ENCODE measurements around the gene MRPL28. TPM values are rescaled to one million over a fixed set of nuclear protein-coding genes. Genes with fewer than 3 reads are reported as not detected.

The MRPL28 gene
- polyA plus RNA-seq, 1 of the 3 experiments (the other 2 are of a cell fraction): 320 TPM

- H3K27ac ChIP-seq (ENCODE audit: low read depth in 2 of 2, low read length in 1 of 2): no peak overlapping the region
- ChIA-PET POLR2A (interaction anchor here (1.0 kb wide), 1 partner anchor 8 kb away, joined by 3 read pairs; the partner anchor contains the start of gene AXIN1), CTCF (interaction anchor here (0.7 to 4.8 kb wide), 31 partner anchors 9 to 297 kb away, joined by 3 to 74 read pairs (median 7); partner anchors contain the start of genes ARHGDIG, AXIN1, FAM234A and HBM)
- DNase-seq: no peak
- H3K4me1 ChIP-seq (ENCODE audit: control insufficient read depth in 1 of 2, insufficient read depth in 2 of 2, low read depth in 1 of 2, low read length in 1 of 2): peaks cover 0 to 18% of the 10 kb centered on the region in 2 experiments; a peak in 1 of 4 replicates
- no peaks in the 10 kb centered on the region for H4K20me1 ChIP-seq (ENCODE audit: insufficient read depth)
- H3K9me2 ChIP-seq: no peaks in the 10 kb centered on the region
- H3K36me3 ChIP-seq (replicated peaks in 1 of 2; ENCODE audit: control insufficient read depth in 1 of 2, insufficient read depth in 2 of 2, low read length in 1 of 2): no peaks in the 10 kb centered on the region
- H2AFZ ChIP-seq (ENCODE audit: low read depth): no peak overlapping the region
- no peak overlapping the region for H3K9ac ChIP-seq
- TF ChIP-seq PBX3 (IDR thresholded peaks at IDR 0.05): no peak
- no peak for TF ChIP-seq SMC3 (IDR thresholded peaks at IDR 0.05; ENCODE audit: low read depth, low read length)
- TF ChIP-seq FOXM1 (IDR thresholded peaks at IDR 0.05; ENCODE audit: low read depth): no peak
- no peak for TF ChIP-seq FOXJ3 (CRISPR knock-in tag; IDR thresholded peaks at IDR 0.05)
- TF ChIP-seq GATA2 (CRISPR knock-in tag; IDR thresholded peaks at IDR 0.05): no peak
- no peak for TF ChIP-seq RFX5 (IDR thresholded peaks at IDR 0.05; ENCODE audit: low read length)
- no peak for TF ChIP-seq EP300 (IDR thresholded peaks at IDR 0.05; ENCODE audit: borderline replicate concordance in 1 of 2, low read depth in 1 of 2, low read length in 1 of 2)
- no peak for TF ChIP-seq TAF1 (IDR thresholded peaks at IDR 0.05; ENCODE audit: borderline replicate concordance, low read depth, low read length)
- TF ChIP-seq GABPA (IDR thresholded peaks at IDR 0.05; ENCODE audit: low read depth): no peak
- TF ChIP-seq SIN3A (IDR thresholded peaks at IDR 0.05; ENCODE audit: borderline replicate concordance, low read depth, low read length): no peak
- no peak for TF ChIP-seq MAX (IDR thresholded peaks at IDR 0.05; ENCODE audit: low read depth)
- TF ChIP-seq YY1 (IDR thresholded peaks at IDR 0.05; ENCODE audit: low read depth): no peak
- no peaks in the 10 kb centered on the region for H3K27me3 ChIP-seq (ENCODE audit: insufficient read depth)
- no peak overlapping the region for H3K4me3 ChIP-seq (ENCODE audit: low read depth in 2 of 2, low read length in 1 of 2)
- H3K9me3 ChIP-seq: no peaks in the 10 kb centered on the region
- WGBS (ENCODE audit: low lambda C conversion rate): 80% methylated on average over 19 of the region's 30 CpGs
- no peaks in the 10 kb centered on the region for H3K79me2 ChIP-seq (ENCODE audit: insufficient read depth)
- no peak overlapping the region for H3K4me2 ChIP-seq
- H3F3A ChIP-seq (replicated peaks; ENCODE audit: insufficient read depth): peaks cover 5% of the 10 kb centered on the region
Observed at GRCh38 chr16:361341-361871, 8.9 kb downstream of the MRPL28 start.

GRCh38 chr16:360698-361336, 9.5 kb downstream of the MRPL28 start:
- peaks cover 0 to 18% of the 10 kb centered on the region in 2 experiments; a peak in 1 of 4 replicates for H3K4me1 ChIP-seq (ENCODE audit: control insufficient read depth in 1 of 2, insufficient read depth in 2 of 2, low read depth in 1 of 2, low read length in 1 of 2)
- no peak overlapping the region for H3K27ac ChIP-seq (ENCODE audit: low read depth in 2 of 2, low read length in 1 of 2)
- no peaks in the 10 kb centered on the region for H3K36me3 ChIP-seq (replicated peaks in 1 of 2; ENCODE audit: control insufficient read depth in 1 of 2, insufficient read depth in 2 of 2, low read length in 1 of 2)
- TF ChIP-seq FOXM1 (IDR thresholded peaks at IDR 0.05; ENCODE audit: low read depth): no peak
- TF ChIP-seq, protein P1, sequence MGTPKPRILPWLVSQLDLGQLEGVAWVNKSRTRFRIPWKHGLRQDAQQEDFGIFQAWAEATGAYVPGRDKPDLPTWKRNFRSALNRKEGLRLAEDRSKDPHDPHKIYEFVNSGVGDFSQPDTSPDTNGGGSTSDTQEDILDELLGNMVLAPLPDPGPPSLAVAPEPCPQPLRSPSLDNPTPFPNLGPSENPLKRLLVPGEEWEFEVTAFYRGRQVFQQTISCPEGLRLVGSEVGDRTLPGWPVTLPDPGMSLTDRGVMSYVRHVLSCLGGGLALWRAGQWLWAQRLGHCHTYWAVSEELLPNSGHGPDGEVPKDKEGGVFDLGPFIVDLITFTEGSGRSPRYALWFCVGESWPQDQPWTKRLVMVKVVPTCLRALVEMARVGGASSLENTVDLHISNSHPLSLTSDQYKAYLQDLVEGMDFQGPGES (IDR thresholded peaks at IDR 0.05; ENCODE audit: low read depth, low read length): no peak
- no peaks in the 10 kb centered on the region for H3K9me2 ChIP-seq
- no peak overlapping the region for H3K4me2 ChIP-seq
- H4K20me1 ChIP-seq (ENCODE audit: insufficient read depth): no peaks in the 10 kb centered on the region
- CTCF ChIA-PET: interaction anchor here (0.6 to 4.8 kb wide), 12 partner anchors 62 to 696 kb away, joined by 3 to 74 read pairs (median 12); partner anchors contain the start of gene HBQ1
- POLR2A ChIA-PET: no interaction called here
- no peaks in the 10 kb centered on the region for H3K27me3 ChIP-seq (ENCODE audit: insufficient read depth)
- no peak overlapping the region for H2AFZ ChIP-seq (ENCODE audit: low read depth)
- whole genome bisulfite sequencing (ENCODE audit: low lambda C conversion rate): 91% methylated on average over 40 of the region's 47 CpGs
- no peak overlapping the region for H3K4me3 ChIP-seq (ENCODE audit: low read depth in 2 of 2, low read length in 1 of 2)
- no peaks in the 10 kb centered on the region for H3K9me3 ChIP-seq
- H3K79me2 ChIP-seq (ENCODE audit: insufficient read depth): no peaks in the 10 kb centered on the region
- peaks cover 1% of the 10 kb centered on the region for H3F3A ChIP-seq (replicated peaks; ENCODE audit: insufficient read depth)
- DNase-seq: no peak
- H3K9ac ChIP-seq: no peak overlapping the region

Data from SK-N-SH (cell line).